Measurements from ENCODE around the gene TIAM2.

The TIAM2 gene

DNA sequence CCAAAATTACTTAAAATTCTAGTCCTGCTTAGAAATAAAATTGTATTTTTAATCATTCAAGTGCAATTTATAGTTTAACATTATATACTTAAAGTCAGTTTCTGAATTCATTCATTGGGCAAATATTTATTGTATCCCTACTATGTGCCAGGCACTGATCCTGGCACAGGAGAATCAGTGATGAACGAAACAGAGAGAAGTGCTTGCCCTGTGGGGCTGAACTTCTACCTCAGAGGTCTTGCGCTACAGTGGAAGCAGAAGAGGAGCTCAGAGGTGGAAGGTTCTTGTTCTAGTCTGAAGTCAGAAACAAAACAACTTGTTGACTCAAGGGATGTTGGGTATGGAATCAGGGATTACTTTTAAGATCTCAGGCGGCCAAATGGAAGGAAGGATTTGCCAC is 274.6 kb downstream of the TIAM2 start:
- Histone ChIP-seq H2AFZ (ENCODE audit: low read length) (no peak overlapping the region), H3K9ac (ENCODE audit: low read length) (no peak overlapping the region), H3K79me2 (ENCODE audit: low read length) (no peaks in the 10 kb centered on the region), H3K27me3 (replicated peaks; ENCODE audit: insufficient read depth, low read length) (no peaks in the 10 kb centered on the region), H4K20me1 (ENCODE audit: insufficient read depth, low read length) (no peaks in the 10 kb centered on the region), H3F3A (ENCODE audit: insufficient read depth, low read length) (no peaks in the 10 kb centered on the region), H3K4me3 (ENCODE audit: low read length) (no peak overlapping the region), H3K4me1 (ENCODE audit: low read length) (no peaks in the 10 kb centered on the region), H3K9me2 (replicated peaks; ENCODE audit: insufficient read depth, low read length) (no peaks in the 10 kb centered on the region), H3K27ac (ENCODE audit: low read length) (no peak overlapping the region), H3K36me3 (replicated peaks; ENCODE audit: insufficient read depth, low read length) (no peaks in the 10 kb centered on the region), H3K9me3 (replicated peaks; ENCODE audit: insufficient read depth, low read length) (no peaks in the 10 kb centered on the region), H3K4me2 (ENCODE audit: low read depth, low read length) (no peak overlapping the region)
- TF ChIP-seq EZH2 (optimal IDR thresholded peaks at IDR 0.05; ENCODE audit: low read depth, low read length): no peak
- no peak for TF ChIP-seq EZH2phosphoT487 (IDR thresholded peaks at IDR 0.05; ENCODE audit: low read length)
- no peak for TF ChIP-seq CTCF (IDR thresholded peaks at IDR 0.05; ENCODE audit: low read length)
- DNase-seq: no peak

GRCh38 chr6:155270561-155271091 is 275.5 kb downstream of the TIAM2 start:
- Histone ChIP-seq H3K9me3 (replicated peaks; ENCODE audit: insufficient read depth, low read length) (no peaks in the 10 kb centered on the region), H3F3A (ENCODE audit: insufficient read depth, low read length) (no peaks in the 10 kb centered on the region), H3K4me2 (ENCODE audit: low read depth, low read length) (no peak overlapping the region), H3K79me2 (ENCODE audit: low read length) (no peaks in the 10 kb centered on the region), H3K4me1 (ENCODE audit: low read length) (no peaks in the 10 kb centered on the region), H3K4me3 (ENCODE audit: low read length) (no peak overlapping the region), H2AFZ (ENCODE audit: low read length) (no peak overlapping the region), H3K9me2 (replicated peaks; ENCODE audit: insufficient read depth, low read length) (no peaks in the 10 kb centered on the region), H3K9ac (ENCODE audit: low read length) (no peak overlapping the region), H3K27ac (ENCODE audit: low read length) (no peak overlapping the region), H3K27me3 (replicated peaks; ENCODE audit: insufficient read depth, low read length) (no peaks in the 10 kb centered on the region), H3K36me3 (replicated peaks; ENCODE audit: insufficient read depth, low read length) (no peaks in the 10 kb centered on the region), H4K20me1 (ENCODE audit: insufficient read depth, low read length) (no peaks in the 10 kb centered on the region)
- no peak for DNase-seq
- TF ChIP-seq EZH2phosphoT487 (IDR thresholded peaks at IDR 0.05; ENCODE audit: low read length): no peak
- no peak for TF ChIP-seq CTCF (IDR thresholded peaks at IDR 0.05; ENCODE audit: low read length)
- TF ChIP-seq EZH2 (optimal IDR thresholded peaks at IDR 0.05; ENCODE audit: low read depth, low read length): no peak

DNA sequence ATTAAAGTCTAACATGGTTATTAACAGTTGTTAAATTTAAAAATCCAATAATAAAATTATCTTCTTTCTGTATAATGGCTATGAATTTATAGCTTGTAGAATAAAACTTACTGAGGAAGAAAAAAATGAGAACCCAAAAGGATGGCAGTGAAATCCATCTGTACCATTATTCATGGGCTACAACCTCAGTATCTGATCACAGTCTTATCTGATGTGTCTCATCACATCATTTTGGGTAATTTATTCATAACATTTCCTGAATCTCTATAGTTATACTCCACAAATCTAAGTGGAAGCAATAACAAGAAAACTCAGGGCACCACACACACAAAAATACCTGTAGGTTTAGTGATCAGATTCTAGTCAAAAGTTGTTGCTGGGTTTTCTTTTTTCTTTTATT is 276.0 kb downstream of the TIAM2 start:
- Histone ChIP-seq H4K20me1 (ENCODE audit: insufficient read depth, low read length) (no peaks in the 10 kb centered on the region), H3K27ac (ENCODE audit: low read length) (no peak overlapping the region), H3K4me3 (ENCODE audit: low read length) (no peak overlapping the region), H3F3A (ENCODE audit: insufficient read depth, low read length) (no peaks in the 10 kb centered on the region), H3K4me2 (ENCODE audit: low read depth, low read length) (no peak overlapping the region), H3K9me3 (replicated peaks; ENCODE audit: insufficient read depth, low read length) (no peaks in the 10 kb centered on the region), H3K36me3 (replicated peaks; ENCODE audit: insufficient read depth, low read length) (no peaks in the 10 kb centered on the region), H3K27me3 (replicated peaks; ENCODE audit: insufficient read depth, low read length) (no peaks in the 10 kb centered on the region), H3K79me2 (ENCODE audit: low read length) (no peaks in the 10 kb centered on the region), H3K9me2 (replicated peaks; ENCODE audit: insufficient read depth, low read length) (no peaks in the 10 kb centered on the region), H3K9ac (ENCODE audit: low read length) (no peak overlapping the region), H3K4me1 (ENCODE audit: low read length) (no peaks in the 10 kb centered on the region), H2AFZ (ENCODE audit: low read length) (no peak overlapping the region)
- no peak for TF ChIP-seq EZH2 (optimal IDR thresholded peaks at IDR 0.05; ENCODE audit: low read depth, low read length)
- no peak for DNase-seq

DNA sequence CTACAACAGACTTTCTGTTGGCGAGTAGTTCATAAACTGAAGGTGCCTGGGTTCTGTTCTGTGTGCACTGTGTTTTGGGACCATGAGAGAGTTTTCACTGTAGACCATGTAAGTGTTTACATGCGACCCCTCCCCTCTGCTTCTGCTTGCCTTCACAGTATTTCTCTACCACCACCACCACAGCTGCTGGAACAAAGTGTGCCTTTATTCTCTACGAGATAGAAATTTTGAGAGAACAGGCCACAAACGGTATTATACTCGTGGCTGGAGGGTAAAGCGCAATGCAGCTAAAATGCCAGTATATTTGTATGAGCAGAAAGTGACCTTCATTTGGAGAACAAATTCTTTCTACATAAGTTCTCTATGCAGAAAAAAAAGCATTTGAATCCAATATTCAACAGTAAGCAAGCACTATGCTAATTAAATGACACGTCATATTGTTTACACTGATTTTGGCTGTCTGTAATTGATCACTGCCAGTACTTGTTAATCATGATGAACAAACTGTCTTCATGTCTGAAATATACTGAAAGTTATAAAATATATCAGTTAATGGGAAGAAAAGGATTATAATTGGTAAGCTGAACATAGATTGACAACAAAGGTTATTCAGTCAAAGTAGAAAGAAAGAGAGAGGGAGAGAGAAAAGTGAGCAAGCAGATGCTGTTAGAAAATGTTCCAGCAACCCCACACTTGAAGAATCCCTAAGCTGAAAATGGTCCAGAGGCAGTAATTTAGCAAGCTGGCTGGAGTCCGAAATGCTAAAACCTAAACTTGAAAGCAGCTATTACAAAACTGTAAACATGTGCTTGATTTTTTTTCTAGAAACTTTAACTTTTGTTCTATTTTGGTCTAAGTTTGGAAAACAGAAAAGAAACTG is 277.5 kb downstream of the TIAM2 start:
- Histone ChIP-seq H3K27ac (ENCODE audit: low read length) (no peak overlapping the region), H3K9me2 (replicated peaks; ENCODE audit: insufficient read depth, low read length) (no peaks in the 10 kb centered on the region), H2AFZ (ENCODE audit: low read length) (no peak overlapping the region), H3F3A (ENCODE audit: insufficient read depth, low read length) (no peaks in the 10 kb centered on the region), H3K4me2 (ENCODE audit: low read depth, low read length) (no peak overlapping the region), H3K4me1 (ENCODE audit: low read length) (no peaks in the 10 kb centered on the region), H3K36me3 (replicated peaks; ENCODE audit: insufficient read depth, low read length) (no peaks in the 10 kb centered on the region), H3K9me3 (replicated peaks; ENCODE audit: insufficient read depth, low read length) (no peaks in the 10 kb centered on the region), H3K27me3 (replicated peaks; ENCODE audit: insufficient read depth, low read length) (no peaks in the 10 kb centered on the region), H4K20me1 (ENCODE audit: insufficient read depth, low read length) (no peaks in the 10 kb centered on the region), H3K79me2 (ENCODE audit: low read length) (no peaks in the 10 kb centered on the region), H3K4me3 (ENCODE audit: low read length) (no peak overlapping the region), H3K9ac (ENCODE audit: low read length) (no peak overlapping the region)
- TF ChIP-seq EZH2phosphoT487 (IDR thresholded peaks at IDR 0.05; ENCODE audit: low read length) (no peak), EZH2 (optimal IDR thresholded peaks at IDR 0.05; ENCODE audit: low read depth, low read length) (no peak), CTCF (IDR thresholded peaks at IDR 0.05; ENCODE audit: low read length) (no peak)
- DNase-seq: no peak

All from MM.1S (cell line).